Smooth muscle cell of the brain vasculature (primary cell): ENCODE results near the gene CCDC57.
A peak's percentile ranks its signal among the peaks of the same experiment; 100 is the strongest.
"Not testable (repeated sequence)": the region's sequence is repeated elsewhere in the genome, so short reads cannot be mapped to it uniquely, and the experiment has no call there.

Source experiments
- DNase-seq: peaks from one replicate; pipeline ENCODE4 v3.0.0-alpha.2; 2012; ENCODE audit warnings: low read depth, low spot score

The CCDC57 gene

GRCh38 chr17:82153745-82154375 lies 58.8 kb downstream of the CCDC57 start:
- peak; percentile 23 for DNase-seq

- no peak for DNase-seq
These were observed 59.3 kb downstream of the CCDC57 start for GRCh38 chr17:82153295-82153691.

- no peak for DNase-seq
These were observed 59.9 kb downstream of the CCDC57 start for GRCh38 chr17:82152556-82153294.

GRCh38 chr17:82152114-82152513 lies 60.5 kb downstream of the CCDC57 start:
- no peak for DNase-seq

- no peak for DNase-seq
These were observed 61.3 kb downstream of the CCDC57 start for GRCh38 chr17:82151106-82151957.

GRCh38 chr17:82149401-82150099 lies 63.1 kb downstream of the CCDC57 start:
- DNase-seq = no peak

GRCh38 chr17:82148997-82149396 lies 63.6 kb downstream of the CCDC57 start:
- no peak for DNase-seq

GRCh38 chr17:82148011-82148410 lies 64.6 kb downstream of the CCDC57 start:
- DNase-seq = no peak

- DNase-seq = no peak
These were observed 65.7 kb downstream of the CCDC57 start for GRCh38 chr17:82146663-82147654.

- DNase-seq = no peak
These were observed 67.0 kb downstream of the CCDC57 start for GRCh38 chr17:82145550-82146155.

- DNase-seq = no peak
These were observed 69.3 kb downstream of the CCDC57 start for GRCh38 chr17:82143333-82143732.

GRCh38 chr17:82139961-82140360 lies 72.7 kb downstream of the CCDC57 start:
- DNase-seq = not testable (repeated sequence)

GRCh38 chr17:82138511-82138992 lies 74.1 kb downstream of the CCDC57 start:
- no peak for DNase-seq

GRCh38 chr17:82134101-82134500 lies 78.5 kb downstream of the CCDC57 start:
- no peak for DNase-seq

- DNase-seq = not testable (repeated sequence)
These were observed 79.3 kb downstream of the CCDC57 start for GRCh38 chr17:82133166-82133953.

- no peak for DNase-seq
These were observed 83.5 kb downstream of the CCDC57 start for GRCh38 chr17:82129095-82129494.

GRCh38 chr17:82128287-82128686 lies 84.4 kb downstream of the CCDC57 start:
- no peak for DNase-seq

- no peak for DNase-seq
These were observed 84.9 kb downstream of the CCDC57 start for GRCh38 chr17:82127704-82128103.

GRCh38 chr17:82127315-82127595 lies 85.4 kb downstream of the CCDC57 start:
- no peak for DNase-seq
